Pancreas (tissue), 10 donors: ENCODE data around the gene KLF18. TPM values are rescaled to one million over a fixed set of nuclear protein-coding genes. Genes with fewer than 3 reads are reported as not detected.

ENCODE experiments used
- ATAC-seq, 4 donors: fragments of 200-7000 bp; cut with Tn5 transposase; one replicate each; pipeline versions ENCODE4 v1.8.0 to v1.9.1; 2020; ENCODE audit warnings: mild to moderate bottlenecking in 4 of 4, moderate library complexity in 4 of 4
- DNase-seq, 6 donors: peaks; one replicate each; pipeline ENCODE4 v3.0.0-alpha.2; 2020
- FAIRE-seq: peaks from 2 replicates; lab custom pipeline; 2012; peaks lifted over from hg19 to GRCh38; lab: Jason Lieb, UNC
- H3K27ac ChIP-seq, 4 donors: fragments of 200-600 bp; sonication (generic); 1 replicate in 3 of 4; 2 replicates in 1 of 4; pipeline versions ENCODE4 v1.5.0 to v1.8.0; 2020
- H3K27me3 ChIP-seq, 4 donors: fragments of 200-600 bp; one replicate each; pipeline ENCODE4 v1.8.0; 2021
- H3K36me3 ChIP-seq, 3 donors: fragments of 200-600 bp; sonication (generic) in 1 of 3; one replicate each; pipeline versions ENCODE4 v1.5.0 to v1.8.0; 2020 to 2021
- H3K4me1 ChIP-seq, 3 donors: fragments of 200-600 bp; one replicate each; pipeline ENCODE4 v1.8.0; 2021
- H3K4me3 ChIP-seq, 4 donors: fragments of 200-600 bp; sonication (generic) in 2 of 4; one replicate each; pipeline versions ENCODE4 v1.5.0 to v1.8.0; 2020 to 2021
- H3K9me3 ChIP-seq, 4 donors: fragments of 200-600 bp; one replicate each; pipeline ENCODE4 v1.8.0; 2021
- CTCF ChIP-seq, 4 donors: fragments of 200-600 bp; sonication (generic) in 3 of 4; IDR thresholded peaks; one replicate each; pipeline versions ENCODE4 v1.5.0 to v1.8.0; 2021; ENCODE audit warnings: antibody characterized with exemption in 4 of 4
- WGBS, 2 donors: extraction: QIAGEN DNeasy Blood & Tissue Kit; methylation state at CpG; one replicate each; pipeline ENCODE4 v1.1.7; 2013; 5-methylcytosine and 5-hydroxymethylcytosine counted together
- intact Hi-C, 3 donors: fragments of 100-400 bp; cut with DNase I; formaldehyde crosslinking; loops; one replicate each; pipeline versions ENCODE4 v1.11.1 to v1.14.2; 2022
- polyA plus RNA-seq, 2 donors: library from polyadenylated mRNA; stranded (reverse); fragments of 200-250 nt; gene quantifications; one replicate each; pipeline ENCODE4 v1.2.3, GENCODE V29; 2013
- total RNA-seq, 6 donors: library from RNA; stranded (reverse); fragmentation: NEBNext Ultra II Directional in 4 of 6; extraction: Animal tissue kit (Norgen Biotek cat#: 25700) in 4 of 6; gene quantifications; one replicate each; pipeline versions ENCODE4 v1.2.1 to v1.2.4, GENCODE V29; 2021 to 2023
- donor health status: healthy with polysubstance abuse.
- donor health status: DM: no; HTN: no; CAD: no; lungs with moderate emphysema.
- donor health status: DM: no; HTN: no; CAD: no.
- donor health status: control.
- donor health status: control.
- donor health status: Bipolar disorder and iron deficiency.
- donor health status: DM: yes; HTN: yes; CAD: no.
- donor health status: DM: no; HTN: no; CAD: no.
- donor health status: DM: no; HTN: no; CAD: no.
- donor health status: DM: yes; HTN: yes; CAD: no.

Gene KLF18
- total and polyA plus RNA-seq, 8 donors, result not detected

DNA sequence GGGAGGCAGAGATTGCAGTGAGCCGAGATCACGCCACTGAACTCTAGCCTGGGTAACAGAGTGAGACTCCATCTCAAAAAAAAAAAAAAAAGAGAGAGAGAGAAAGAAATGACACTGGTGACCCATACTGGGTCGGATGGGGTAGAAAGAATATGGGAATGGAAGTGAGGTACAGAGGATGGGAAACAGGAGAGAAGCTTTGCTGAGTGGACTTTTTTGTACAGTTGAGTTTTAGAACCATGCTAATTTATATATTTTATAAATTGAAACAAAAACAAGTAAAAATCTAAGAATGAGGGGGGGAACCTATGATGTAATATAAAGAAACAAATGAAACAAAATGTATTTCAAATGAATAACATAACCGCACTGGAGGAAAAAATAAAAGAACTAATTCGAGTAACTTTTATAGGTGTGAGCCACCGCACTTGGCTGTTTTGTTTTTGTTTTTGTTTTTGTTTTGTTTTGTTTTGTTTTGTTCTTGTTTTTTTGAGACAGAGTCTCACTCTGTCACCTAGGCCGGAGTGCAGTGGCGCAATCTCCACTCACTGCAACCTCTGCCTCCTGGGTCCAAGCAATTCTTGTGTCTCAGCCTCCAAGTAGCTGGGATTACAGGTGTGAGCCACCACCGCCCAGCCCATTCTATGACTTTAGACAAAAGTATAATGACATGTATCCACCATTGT lies 41.1 kb downstream of the KLF18 start:
- 85 to 87% methylated on average over 9 of the region's 9 CpGs for WGBS, 2 donors
- no peak for DNase-seq
- Histone ChIP-seq H3K4me1 (no peaks in the 10 kb centered on the region), H3K4me3 (no peak overlapping the region), H3K27ac (no peak overlapping the region), H3K27me3 (no peaks in the 10 kb centered on the region), H3K9me3 (no peaks in the 10 kb centered on the region), H3K36me3 (no peaks in the 10 kb centered on the region)
- intact Hi-C loops, result no loop called here
- FAIRE-seq, result no peak
- no peak for TF ChIP-seq CTCF (IDR thresholded peaks at IDR 0.05)
- no peak for ATAC-seq

GRCh38 chr1:44094047-44094446 lies 47.4 kb downstream of the KLF18 start:
- TF ChIP-seq CTCF (IDR thresholded peaks at IDR 0.05), result no peak
- no peaks in the 10 kb centered on the region for H3K9me3 ChIP-seq
- H3K36me3 ChIP-seq, result no peaks in the 10 kb centered on the region
- 66 to 73% methylated on average over 2 of the region's 2 CpGs for WGBS, 2 donors
- no peaks in the 10 kb centered on the region for H3K27me3 ChIP-seq
- H3K4me1 ChIP-seq, result no peaks in the 10 kb centered on the region
- intact Hi-C loops, result no loop called here
- DNase-seq (no peak), FAIRE-seq (no peak), ATAC-seq (no peak)
- H3K4me3 ChIP-seq, result no peak overlapping the region
- H3K27ac ChIP-seq, result no peak overlapping the region

DNA sequence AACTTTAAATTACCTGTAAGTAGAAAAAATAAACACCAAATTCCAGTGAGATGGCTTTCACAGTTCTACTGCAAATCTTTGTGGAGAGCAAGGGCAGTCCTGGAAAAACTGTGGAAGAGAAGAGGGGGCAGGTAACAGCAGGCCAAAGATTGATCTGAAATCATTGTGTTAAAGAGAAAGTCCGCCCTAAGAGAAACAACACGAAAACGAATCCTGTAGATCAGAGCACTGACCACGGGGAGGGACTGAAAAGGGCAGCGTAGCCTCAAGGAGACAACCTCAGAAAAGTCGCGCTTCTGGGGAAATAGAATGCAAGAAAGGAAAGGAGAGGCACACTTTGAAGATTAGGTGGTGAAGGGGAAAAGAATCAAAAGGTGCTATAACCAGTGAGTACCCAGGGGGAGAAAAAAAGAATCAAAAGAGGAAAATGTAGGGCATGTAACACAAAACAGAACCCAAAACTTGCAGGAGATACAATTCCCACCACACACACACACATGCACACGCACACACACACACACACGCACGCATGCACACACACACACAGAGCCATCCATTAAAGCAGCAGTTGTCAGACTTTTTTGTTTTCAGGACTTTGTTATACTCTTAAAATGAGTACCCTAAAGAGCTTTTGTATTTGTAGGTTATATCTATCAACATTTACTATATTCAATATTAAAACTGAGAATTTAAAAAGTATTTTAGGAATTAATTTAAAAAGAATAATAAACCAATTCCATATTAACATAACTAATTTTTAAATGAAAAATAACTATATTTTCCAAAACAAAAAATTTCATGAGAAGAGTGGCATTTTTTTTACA lies 50.8 kb downstream of the KLF18 start:
- no peaks in the 10 kb centered on the region for H3K9me3 ChIP-seq
- H3K4me3 ChIP-seq, result no peak overlapping the region
- TF ChIP-seq CTCF (IDR thresholded peaks at IDR 0.05), result no peak
- H3K36me3 ChIP-seq, result no peaks in the 10 kb centered on the region
- ATAC-seq (no peak), DNase-seq (no peak), FAIRE-seq (no peak)
- intact Hi-C loops, result no loop called here
- WGBS, 2 donors, result 56 to 60% methylated on average over 10 of the region's 10 CpGs
- H3K27ac ChIP-seq, result no peak overlapping the region
- no peaks in the 10 kb centered on the region for H3K27me3 ChIP-seq
- no peaks in the 10 kb centered on the region for H3K4me1 ChIP-seq

DNA sequence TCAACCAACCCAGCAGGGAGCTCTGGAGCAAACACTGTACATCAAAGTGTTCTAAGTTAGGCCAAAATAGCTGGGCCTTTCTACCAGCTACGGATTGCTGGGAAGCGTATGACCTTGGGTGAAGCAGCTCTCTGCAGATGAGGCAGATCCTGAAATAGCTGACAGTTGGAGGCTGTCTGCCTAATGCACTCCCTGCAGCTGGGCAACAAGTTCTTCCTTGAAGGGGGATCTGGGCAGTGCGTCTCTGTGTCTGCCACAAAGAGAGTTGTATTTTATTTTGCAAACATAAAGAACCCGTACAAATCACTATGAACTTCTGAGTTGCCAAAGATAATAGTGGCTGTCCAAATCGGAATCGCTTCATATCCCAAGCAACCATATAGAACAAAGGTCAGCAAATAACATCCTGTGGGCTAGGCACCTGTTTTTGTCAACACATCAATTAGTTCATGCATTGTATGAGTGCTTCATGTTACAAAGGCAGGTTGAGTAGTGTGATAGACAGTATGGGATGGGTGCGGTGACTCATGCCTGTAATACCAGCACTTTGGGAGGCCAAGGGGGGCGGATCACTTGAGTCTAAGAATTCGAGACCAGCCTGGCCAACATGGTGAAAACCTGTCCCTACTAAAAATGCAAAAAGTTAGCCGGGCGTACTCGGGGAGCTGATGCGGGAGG lies 51.9 kb downstream of the KLF18 start:
- WGBS, 2 donors, result 74 to 77% methylated on average over 13 of the region's 13 CpGs
- Histone ChIP-seq H3K27ac (no peak overlapping the region), H3K9me3 (no peaks in the 10 kb centered on the region), H3K4me1 (no peaks in the 10 kb centered on the region), H3K36me3 (no peaks in the 10 kb centered on the region), H3K27me3 (no peaks in the 10 kb centered on the region), H3K4me3 (no peak overlapping the region)
- no peak for TF ChIP-seq CTCF (IDR thresholded peaks at IDR 0.05)
- FAIRE-seq, result no peak
- DNase-seq, result no peak
- intact Hi-C loops, result no loop called here
- no peak for ATAC-seq

Other genes with a start within 250 kb of the KLF18 start
- 1 to 10 TPM in 4 of 6 donors, under 1 TPM in 2; 0.87 to 1.9 (median 1.1) TPM for gene ARTN, start 207.8 kb downstream of the KLF18 start, total RNA-seq
- gene ARTN, start 207.8 kb downstream of the KLF18 start, polyA plus RNA-seq, result 1 to 10 TPM; 2.6 to 3.2 TPM
- gene IPO13, start 194.7 kb downstream of the KLF18 start, total RNA-seq, result 10 to 100 TPM in 2 of 6 donors, 1 to 10 TPM in 4; 6.7 to 15.6 (median 8.5) TPM
- gene IPO13, start 194.7 kb downstream of the KLF18 start, polyA plus RNA-seq, result 10 to 100 TPM; 22.2 to 24.3 TPM
- 10 to 100 TPM; 10.8 to 19.4 (median 12.8) TPM for gene DPH2, start 171.6 kb downstream of the KLF18 start, total RNA-seq
- gene DPH2, start 171.6 kb downstream of the KLF18 start, polyA plus RNA-seq, result 10 to 100 TPM; 20.0 to 22.0 TPM
- 100 to 1,000 TPM in 1 of 6 donors, 10 to 100 TPM in 5; 59.8 to 108 (median 82.2) TPM for gene ATP6V0B, start 166.7 kb downstream of the KLF18 start, total RNA-seq
- gene ATP6V0B, start 166.7 kb downstream of the KLF18 start, polyA plus RNA-seq, result 100 to 1,000 TPM; 135 to 208 TPM
- gene B4GALT2, start 162.4 kb downstream of the KLF18 start, total RNA-seq, result 10 to 100 TPM; 16.7 to 29.9 (median 25.9) TPM
- 10 to 100 TPM; 28.2 to 36.7 TPM for gene B4GALT2, start 162.4 kb downstream of the KLF18 start, polyA plus RNA-seq
- 10 to 100 TPM in 1 of 6 donors, 1 to 10 TPM in 5; 3.9 to 13.2 (median 5.3) TPM for gene CCDC24, start 150.0 kb downstream of the KLF18 start, total RNA-seq
- gene CCDC24, start 150.0 kb downstream of the KLF18 start, polyA plus RNA-seq, result 10 to 100 TPM; 39.2 to 45.9 TPM
- gene SLC6A9, start 110.2 kb downstream of the KLF18 start, total RNA-seq, result 10 to 100 TPM in 1 of 6 donors, 1 to 10 TPM in 5; 1.9 to 23.4 (median 4.2) TPM
- 1 to 10 TPM; 3.9 to 5.0 TPM for gene SLC6A9, start 110.2 kb downstream of the KLF18 start, polyA plus RNA-seq
- under 1 TPM in 1 of 6 donors, not detected in 5; 0.12 TPM for gene KLF17, start 22.8 kb downstream of the KLF18 start, total RNA-seq
- not detected for gene KLF17, start 22.8 kb downstream of the KLF18 start, polyA plus RNA-seq
- 10 to 100 TPM; 18.1 to 30.4 (median 25.8) TPM for gene DMAP1, start 71.8 kb upstream of the KLF18 start, total RNA-seq
- 100 to 1,000 TPM in 1 of 2 donors, 10 to 100 TPM in 1; 73.6 to 149 TPM for gene DMAP1, start 71.8 kb upstream of the KLF18 start, polyA plus RNA-seq
- 10 to 100 TPM; 18.9 to 27.4 (median 21.7) TPM for gene ERI3, start 213.6 kb upstream of the KLF18 start, total RNA-seq
- 10 to 100 TPM; 21.0 to 33.7 TPM for gene ERI3, start 213.6 kb upstream of the KLF18 start, polyA plus RNA-seq